Esophagus squamous epithelium (tissue), 5 donors: ENCODE results near the gene TNP2. TPM values are rescaled to one million over a fixed set of nuclear protein-coding genes. Genes with fewer than 3 reads are reported as not detected.

ENCODE experiments used
- DNase-seq: peaks from one replicate; lab custom pipeline; 2025; lab: John Stamatoyannopoulos, UW
- H3K27ac ChIP-seq, 4 donors: fragments of 200-600 bp; sonication (generic); one replicate each; pipeline ENCODE4 v1.5.1; 2016 to 2019; ENCODE audit warnings: mild to moderate bottlenecking in 1 of 4
- H3K27me3 ChIP-seq, 4 donors: fragments of 200-600 bp; sonication (generic); 1 replicate in 3 of 4; 2 replicates in 1 of 4; pipeline versions ENCODE4 v1.5.1 to v1.6.0; 2017 to 2021; ENCODE audit warnings: antibody characterized with exemption in 1 of 4
- H3K36me3 ChIP-seq, 3 donors: fragments of 200-600 bp; sonication (generic); one replicate each; pipeline ENCODE4 v1.5.1; 2016 to 2019
- H3K4me1 ChIP-seq, 3 donors: fragments of 200-600 bp; sonication (generic); one replicate each; pipeline ENCODE4 v1.5.1; 2017 to 2019
- H3K4me3 ChIP-seq, 4 donors: fragments of 200-600 bp; sonication (generic); 1 replicate in 3 of 4; 2 replicates in 1 of 4; pipeline ENCODE4 v1.5.1; 2016 to 2019; ENCODE audit warnings: mild to moderate bottlenecking in 2 of 4, moderate library complexity in 1 of 4
- H3K9me3 ChIP-seq, 3 donors: fragments of 200-600 bp; sonication (generic); one replicate each; pipeline ENCODE4 v1.5.1; 2016 to 2019
- CTCF ChIP-seq, 6 experiments: fragments of 450-650 bp in 4 of 6; fragments of 200-600 bp in 2 of 6; sonication (generic) in 2 of 6; IDR thresholded peaks; one replicate each; pipeline ENCODE4 v1.5.1; 2016 to 2019; ENCODE audit warnings: antibody characterized with exemption in 6 of 6, mild to moderate bottlenecking in 4 of 6, moderate library complexity in 4 of 6
- POLR2A ChIP-seq, 4 donors: fragments of 450-650 bp; IDR thresholded peaks; one replicate each; pipeline ENCODE4 v1.6.1; 2017; ENCODE audit warnings: antibody characterized with exemption in 4 of 4, mild to moderate bottlenecking in 4 of 4, moderate library complexity in 3 of 4
- WGBS, 2 donors: methylation state at CpG; one replicate each; pipeline ENCODE4 v1.1.5; 2018; 5-methylcytosine and 5-hydroxymethylcytosine counted together
- intact Hi-C: fragments of 100-400 bp; cut with DNase I; formaldehyde crosslinking; loops from one replicate; pipeline ENCODE4 v1.15.0; 2022
- total RNA-seq, 4 donors: library from RNA; depleted of rRNA; stranded (reverse); fragments of >200 nt; gene quantifications; one replicate each; pipeline ENCODE4 v1.1.0, GENCODE V29; 2016
- donor health status: DM: yes; HTN: yes; CAD: no.

The TNP2 gene
- total RNA-seq, 4 donors from 2014 or later: not detected

DNA sequence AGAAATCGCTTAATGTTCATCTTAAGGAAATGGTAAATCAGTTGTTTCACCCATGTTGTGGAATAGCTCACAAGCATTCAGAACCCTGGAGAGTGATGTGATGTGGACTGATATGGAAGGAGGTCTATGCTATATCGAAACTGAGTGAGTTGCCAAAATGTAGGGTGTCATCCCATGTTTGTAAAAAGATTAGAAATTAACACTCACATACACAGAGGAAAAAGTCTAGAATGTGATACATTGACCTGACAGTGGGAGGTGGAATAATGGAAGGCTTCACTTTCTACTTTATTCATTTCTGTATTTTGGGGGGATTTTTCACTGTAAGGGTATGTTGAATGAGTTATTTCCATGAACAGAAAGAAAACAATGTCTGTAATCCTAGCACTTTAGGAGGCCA lies 16.7 kb upstream of the TNP2 start:
- intact Hi-C loops: no loop called here
- no peaks in the 10 kb centered on the region for H3K9me3 ChIP-seq
- 77% methylated on average over 2 of the region's 2 CpGs for whole genome bisulfite sequencing, 2 donors
- H3K4me1 ChIP-seq: no peaks in the 10 kb centered on the region
- H3K27ac ChIP-seq: no peak overlapping the region
- H3K27me3 ChIP-seq: no peaks in the 10 kb centered on the region
- no peak for DNase-seq
- no peak overlapping the region for H3K4me3 ChIP-seq
- TF ChIP-seq CTCF (IDR thresholded peaks at IDR 0.05): no peak
- TF ChIP-seq POLR2A (IDR thresholded peaks at IDR 0.05): no peak
- no peaks in the 10 kb centered on the region for H3K36me3 ChIP-seq

- no peaks in the 10 kb centered on the region for H3K27me3 ChIP-seq
- intact Hi-C loops: no loop called here
- no peak overlapping the region for H3K27ac ChIP-seq
- no peaks in the 10 kb centered on the region for H3K36me3 ChIP-seq
- H3K9me3 ChIP-seq: no peaks in the 10 kb centered on the region
- DNase-seq: no peak
- TF ChIP-seq POLR2A (IDR thresholded peaks at IDR 0.05): no peak
- TF ChIP-seq CTCF (IDR thresholded peaks at IDR 0.05): no peak
- no peak overlapping the region for H3K4me3 ChIP-seq
- H3K4me1 ChIP-seq: no peaks in the 10 kb centered on the region
- 61 to 71% methylated on average over 2 to 4 of the region's 4 CpGs for WGBS, 2 donors
Measured at GRCh38 chr16:11283820-11284248, 14.7 kb upstream of the TNP2 start.

GRCh38 chr16:11280616-11281522 lies 11.7 kb upstream of the TNP2 start, which contains the start of gene PRM1:
Gene PRM1 (minus strand): TSS chr16:11281330. CDS start chr16:11281238, 92 bp downstream.
- H3K9me3 ChIP-seq: no peaks in the 10 kb centered on the region
- TF ChIP-seq CTCF (IDR thresholded peaks at IDR 0.05): no peak
- no peak for TF ChIP-seq POLR2A (IDR thresholded peaks at IDR 0.05)
- H3K27ac ChIP-seq: no peak within 1 kb of the TSS
- 83 to 88% methylated on average over 16 to 21 of the region's 25 CpGs for WGBS, 2 donors
- no peak for DNase-seq
- no peaks in the 10 kb centered on the region for H3K4me1 ChIP-seq
- H3K27me3 ChIP-seq: peaks cover 0 to 6% (median 0%) of the 10 kb centered on the region in 4 donors
- H3K4me3 ChIP-seq: no peak within 1 kb of the TSS
- intact Hi-C loops: no loop called here
- H3K36me3 ChIP-seq: no peaks in the 10 kb centered on the region

DNA sequence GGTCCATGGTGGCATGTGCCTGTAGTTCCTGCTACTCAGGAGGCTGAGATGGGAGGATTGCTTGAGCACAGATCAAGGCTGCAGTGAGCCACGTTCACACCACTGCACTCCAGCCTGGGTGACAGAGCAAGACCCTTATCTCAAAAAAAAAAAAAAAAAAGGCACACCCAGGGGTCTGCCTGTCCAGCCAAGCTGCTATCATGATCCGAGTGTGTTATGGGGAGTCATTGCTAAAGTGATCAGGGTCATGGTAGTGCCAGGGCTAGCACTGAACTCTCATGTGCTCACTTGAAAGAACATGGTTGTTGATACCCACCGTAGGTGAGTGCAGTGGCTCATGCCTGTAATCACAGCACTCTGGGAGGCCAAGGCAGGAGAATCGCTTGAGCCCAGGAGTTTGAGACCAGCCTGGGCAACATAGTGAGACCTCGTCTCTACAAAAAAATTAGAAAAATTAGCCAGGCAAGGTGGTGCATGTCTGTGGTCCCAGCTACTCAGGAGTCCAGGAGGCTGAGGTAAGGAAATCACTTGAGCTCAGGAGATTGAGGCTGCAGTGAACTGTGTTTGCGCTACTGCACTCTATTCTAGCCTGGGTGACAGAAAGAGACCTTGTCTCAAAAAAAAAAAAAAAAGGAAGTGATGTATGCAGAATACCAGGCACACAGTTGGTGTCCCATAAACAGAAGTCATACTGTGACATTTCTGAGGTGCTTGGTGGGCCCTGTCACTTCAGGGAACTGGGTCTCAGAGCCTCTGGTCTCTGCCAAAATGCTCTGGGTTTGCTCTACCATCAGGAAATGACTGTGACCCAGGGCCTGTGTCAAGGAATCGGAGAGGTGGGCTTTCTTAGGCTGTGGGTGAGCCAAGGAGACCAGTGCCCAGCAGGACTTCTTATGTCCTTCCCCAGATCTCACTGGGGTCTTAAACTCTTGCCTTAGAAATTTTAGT lies 9.8 kb upstream of the TNP2 start:
- DNase-seq: no peak
- Histone ChIP-seq H3K4me1 (no peaks in the 10 kb centered on the region), H3K27me3 (peaks cover 0 to 8% (median 0%) of the 10 kb centered on the region in 4 donors), H3K4me3 (no peak overlapping the region), H3K9me3 (no peaks in the 10 kb centered on the region), H3K27ac (no peak overlapping the region), H3K36me3 (no peaks in the 10 kb centered on the region)
- intact Hi-C loops: no loop called here
- no peak for TF ChIP-seq POLR2A (IDR thresholded peaks at IDR 0.05)
- TF ChIP-seq CTCF (IDR thresholded peaks at IDR 0.05): no peak
- 73 to 92% methylated on average over 7 of the region's 7 CpGs for WGBS, 2 donors
